SH-SY5Y (cell line): ENCODE results near the gene PCNA.

Experiments
- GATA2 ChIP-seq: IDR thresholded peaks from 2 replicates; pipeline ENCODE4 v1.6.1; 2011; ENCODE audit warnings: mild to moderate bottlenecking, low read depth, low read length
- GATA3 ChIP-seq: IDR thresholded peaks from 2 replicates; pipeline ENCODE4 v1.6.1; 2011; ENCODE audit warnings: low read depth, mild to moderate bottlenecking, low read length, moderate library complexity

DNA sequence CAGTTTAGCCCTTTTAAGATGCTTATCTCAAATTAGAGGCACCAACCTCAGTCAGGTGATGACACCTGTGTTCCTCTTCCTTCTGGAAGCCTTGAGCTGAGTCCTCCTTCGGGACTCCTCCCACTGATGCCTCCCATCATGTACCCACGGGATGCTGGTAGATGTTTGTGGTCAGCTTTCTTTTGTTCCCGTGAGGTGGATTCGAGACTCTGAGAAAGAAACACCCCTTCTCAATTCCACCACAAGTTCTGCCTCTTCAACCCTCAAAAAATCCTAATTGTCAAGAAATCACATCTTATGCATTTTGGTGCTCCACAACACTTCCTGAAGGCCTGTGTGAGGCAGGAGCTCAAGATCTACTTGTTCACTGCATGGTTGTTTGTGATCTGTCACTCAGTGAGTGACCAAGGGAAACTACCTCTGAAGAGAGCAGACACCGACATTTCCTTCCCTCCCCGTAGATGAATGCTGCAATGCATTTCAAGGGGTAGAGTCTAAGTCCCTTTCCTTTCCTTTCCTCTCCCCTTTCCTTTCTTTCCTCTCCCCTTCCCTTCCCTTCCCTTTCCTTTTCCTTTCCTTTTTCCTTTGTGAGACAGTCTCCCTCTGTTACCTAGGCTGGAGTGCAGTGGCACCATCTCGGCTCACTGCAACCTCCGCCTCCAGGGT lies 50.5 kb downstream of the PCNA start:
- TF ChIP-seq GATA3 = no peak
- TF ChIP-seq GATA2 = no peak
